HCT116 (cell line): Measurements from ENCODE around the gene MPPED1. TPM values are rescaled to one million over a fixed set of nuclear protein-coding genes. Genes with fewer than 3 reads are reported as not detected.

Experiments used
- ATAC-seq: fragments of 200-7000 bp; cut with Tn5 transposase; 2 replicates; pipeline ENCODE4 v1.9.1; 2020; ENCODE audit warnings: mild to moderate bottlenecking, moderate library complexity
- BruUV-seq: library from RNA; stranded (reverse); fragments of 400-500 nt; replicated peaks from 2 replicates; lab custom pipeline; 2021; lab: Mats Ljungman, UMichigan
- CTCF ChIA-PET: fragments of 300-600 bp; sonication (Branson Sonifier 250); formaldehyde crosslinking; loops from one replicate; lab custom pipeline; 2021; ENCODE audit warnings: antibody characterized with exemption; lab: Charles Lee
- POLR2A ChIA-PET: fragments of 300-600, 350-600 bp; sonication (Branson Sonifier 250); formaldehyde crosslinking; loops from one replicate; lab custom pipeline; 2021; ENCODE audit warnings: antibody characterized with exemption; lab: Charles Lee
- RAD21 ChIA-PET, 2 experiments: fragments of 300-600 bp; sonication (Branson Sonifier 250); formaldehyde crosslinking; loops; one replicate each; lab custom pipeline; 2023; ENCODE audit warnings: low total read pairs in 2 of 2; ENCODE audit not compliant: uncharacterized antibody in 2 of 2, unreplicated experiment in 2 of 2, low non-redundant PET in 1 of 2; lab: Charles Lee
- DNase-seq: peaks from one replicate; pipeline ENCODE4 v3.0.0-alpha.2; 2010; ENCODE audit warnings: low read depth, low spot score
- H2AFZ ChIP-seq: fragments of 200-600 bp; shearing (Covaris generic), sonication (generic); 2 replicates; pipeline ENCODE4 v1.6.1; 2017; ENCODE audit warnings: low read depth, mixed run types, mixed read lengths, antibody characterized with exemption, low read length; ENCODE audit not compliant: poor library complexity, severe bottlenecking
- H3K27ac ChIP-seq: 2 replicates; pipeline ENCODE4 v1.5.1; 2012; ENCODE audit warnings: low read depth, low read length
- H3K27me3 ChIP-seq: fragments of 200-600 bp; sonication (generic); 2 replicates; pipeline ENCODE4 v1.6.1; 2016; ENCODE audit warnings: mixed run types, low read length, mixed read lengths; ENCODE audit not compliant: insufficient read depth
- H3K36me3 ChIP-seq, 2 experiments: fragments of 200-500 bp in 1 of 2; fragments of 200-600 bp in 1 of 2; sonication (Bioruptor generic) in 1 of 2; sonication (generic) in 1 of 2; 2 replicates each; pipeline versions ENCODE4 v1.5.1 to v1.6.1; 2014 to 2016; ENCODE audit warnings: low read length in 2 of 2, inconsistent platforms in 1 of 2, mixed read lengths in 1 of 2, mixed run types in 1 of 2; ENCODE audit not compliant: insufficient read depth in 2 of 2, control insufficient read depth in 1 of 2
- H3K4me1 ChIP-seq, 2 experiments: fragments of 200-600 bp in 1 of 2; sonication (generic) in 1 of 2; 2 replicates each; pipeline versions ENCODE4 v1.5.1 to v1.6.1; 2012 to 2017; ENCODE audit warnings: low read length in 2 of 2, inconsistent platforms in 1 of 2, mild to moderate bottlenecking in 1 of 2, mixed read lengths in 1 of 2, mixed run types in 1 of 2, moderate library complexity in 1 of 2; ENCODE audit not compliant: insufficient read depth in 2 of 2, control insufficient read depth in 1 of 2
- H3K4me2 ChIP-seq: fragments of 200-600 bp; sonication (generic); 2 replicates; pipeline ENCODE4 v1.6.1; 2017; ENCODE audit warnings: mixed run types, low read length, mixed read lengths
- H3K4me3 ChIP-seq, 2 experiments: fragments of 200-600 bp in 1 of 2; sonication (generic) in 1 of 2; replicated peaks in 1 of 2; 2 replicates each; pipeline ENCODE4 v1.5.1; 2011 to 2016; ENCODE audit warnings: low read length in 2 of 2, control low read depth in 1 of 2, low read depth in 1 of 2, mild to moderate bottlenecking in 1 of 2, mixed read lengths in 1 of 2, mixed run types in 1 of 2
- H3K79me2 ChIP-seq: fragments of 200-600 bp; sonication (generic); 2 replicates; pipeline ENCODE4 v1.6.1; 2017; ENCODE audit warnings: mild to moderate bottlenecking, mixed run types, low read length, moderate library complexity, mixed read lengths; ENCODE audit not compliant: insufficient read depth
- H3K9ac ChIP-seq: fragments of 200-600 bp; sonication (generic); 2 replicates; pipeline ENCODE4 v1.6.1; 2016; ENCODE audit warnings: low read length, mixed read lengths
- H3K9me2 ChIP-seq: fragments of 200-600 bp; sonication (generic), shearing (Covaris generic); 2 replicates; pipeline ENCODE4 v1.6.1; 2017; ENCODE audit warnings: mixed run types, mild to moderate bottlenecking, moderate library complexity; ENCODE audit not compliant: insufficient read depth
- H3K9me3 ChIP-seq, 2 experiments: fragments of 200-500 bp in 1 of 2; fragments of 200-600 bp in 1 of 2; sonication (Bioruptor generic) in 1 of 2; sonication (generic) in 1 of 2; 2 replicates each; pipeline ENCODE4 v1.6.1; 2014 to 2017; ENCODE audit warnings: low read length in 2 of 2, mixed read lengths in 2 of 2, inconsistent platforms in 1 of 2, low read depth in 1 of 2, mild to moderate bottlenecking in 1 of 2, mixed run types in 1 of 2, moderate library complexity in 1 of 2; ENCODE audit not compliant: control insufficient read depth in 1 of 2, insufficient read depth in 1 of 2
- H4K20me1 ChIP-seq: fragments of 200-600 bp; sonication (generic), shearing (Covaris generic); 2 replicates; pipeline ENCODE4 v1.6.1; 2017; ENCODE audit warnings: mixed run types, mild to moderate bottlenecking, moderate library complexity; ENCODE audit not compliant: insufficient read depth
- CEBPB ChIP-seq: IDR thresholded peaks from 2 replicates; pipeline ENCODE4 v1.6.1; 2012; ENCODE audit warnings: low read depth
- ELF1 ChIP-seq: IDR thresholded peaks from 2 replicates; pipeline ENCODE4 v1.6.1; 2012; ENCODE audit warnings: low read depth, borderline replicate concordance
- FOSL1 ChIP-seq: IDR thresholded peaks from 2 replicates; pipeline ENCODE4 v1.6.1; 2012; ENCODE audit warnings: low read depth
- JUND ChIP-seq: IDR thresholded peaks from 2 replicates; pipeline ENCODE4 v1.6.1; 2012
- POLR2A ChIP-seq: IDR thresholded peaks from 2 replicates; pipeline ENCODE4 v1.7.0; 2011; ENCODE audit warnings: borderline replicate concordance; ENCODE audit not compliant: insufficient read depth, insufficient read length; ENCODE audit errors: extremely low read depth
- POLR2AphosphoS5 ChIP-seq: IDR thresholded peaks from 2 replicates; pipeline ENCODE4 v1.6.1; 2011; ENCODE audit warnings: mild to moderate bottlenecking, low read depth, low read length, moderate library complexity
- YY1 ChIP-seq: IDR thresholded peaks from 2 replicates; pipeline ENCODE4 v1.6.1; 2011; ENCODE audit warnings: low read length, low read depth, moderate library complexity, mild to moderate bottlenecking; ENCODE audit not compliant: insufficient replicate concordance; ENCODE audit errors: extremely low read depth
- ZFX ChIP-seq: fragments of 450-650 bp; IDR thresholded peaks from 2 replicates; pipeline ENCODE4 v1.6.1; 2017
- intact Hi-C: fragments of 100-400 bp; cut with micrococcal nuclease; formaldehyde crosslinking; loops from 2 replicates; pipeline ENCODE4 v1.10.0; 2022
- total RNA-seq: library from RNA; stranded (reverse); gene quantifications from one replicate; pipeline ENCODE4 v1.2.1, GENCODE V29; 2021; ENCODE audit not compliant: unreplicated experiment
- TF ChIP-seq, protein P1 (sequence below), 3 experiments: fragments of 200-600 bp in 1 of 3; sonication (generic) in 1 of 3; IDR thresholded peaks in 2 of 3; conservative IDR thresholded peaks in 1 of 3; 2 replicates each; pipeline ENCODE4 v1.5.1; 2012 to 2017; ENCODE audit warnings: low read depth in 2 of 3, low read length in 2 of 3, antibody characterized with exemption in 1 of 3, borderline replicate concordance in 1 of 3, control low read depth in 1 of 3, mild to moderate bottlenecking in 1 of 3, mixed read lengths in 1 of 3, mixed run types in 1 of 3, moderate library complexity in 1 of 3; ENCODE audit not compliant: insufficient read depth in 1 of 3
- TF ChIP-seq, protein P2 (sequence below): IDR thresholded peaks from 2 replicates; pipeline ENCODE4 v1.6.1; 2012
- TF ChIP-seq, protein P3 (sequence below): IDR thresholded peaks from 2 replicates; pipeline ENCODE4 v1.6.1; 2012; ENCODE audit warnings: low read depth

The MPPED1 gene
- total RNA-seq, 1 experiment from 2014 or later: not detected

DNA sequence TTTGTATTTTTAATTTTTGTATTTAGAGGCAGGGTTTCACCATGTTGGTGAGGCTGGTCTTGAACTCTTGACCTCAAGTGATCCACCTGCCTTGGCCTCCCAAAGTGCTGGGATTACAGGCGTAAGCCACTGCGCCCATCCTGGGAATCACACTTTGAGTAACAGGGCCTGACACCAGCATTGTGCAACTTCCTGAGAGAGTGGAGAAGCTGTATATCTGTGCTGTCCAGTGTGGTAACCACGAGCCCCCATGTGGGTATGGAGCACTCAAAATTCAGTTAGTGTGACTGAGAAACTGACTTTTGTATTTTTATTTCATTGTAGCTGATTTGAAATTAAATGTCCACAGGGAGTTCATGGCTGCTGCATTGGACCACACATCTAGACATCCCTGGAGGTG lies 36.2 kb downstream of the MPPED1 start:
- RAD21 ChIA-PET: no interaction called here
- H3K4me2 ChIP-seq: no peak overlapping the region
- DNase-seq (no peak), ATAC-seq (no peak)
- POLR2A ChIA-PET: no interaction called here
- no peaks in the 10 kb centered on the region for H3K36me3 ChIP-seq
- H3K9me2 ChIP-seq: no peaks in the 10 kb centered on the region
- H3K79me2 ChIP-seq: no peaks in the 10 kb centered on the region
- no peak for TF ChIP-seq ELF1
- no peak for TF ChIP-seq FOSL1
- TF ChIP-seq ZFX: no peak
- TF ChIP-seq, protein P1, sequence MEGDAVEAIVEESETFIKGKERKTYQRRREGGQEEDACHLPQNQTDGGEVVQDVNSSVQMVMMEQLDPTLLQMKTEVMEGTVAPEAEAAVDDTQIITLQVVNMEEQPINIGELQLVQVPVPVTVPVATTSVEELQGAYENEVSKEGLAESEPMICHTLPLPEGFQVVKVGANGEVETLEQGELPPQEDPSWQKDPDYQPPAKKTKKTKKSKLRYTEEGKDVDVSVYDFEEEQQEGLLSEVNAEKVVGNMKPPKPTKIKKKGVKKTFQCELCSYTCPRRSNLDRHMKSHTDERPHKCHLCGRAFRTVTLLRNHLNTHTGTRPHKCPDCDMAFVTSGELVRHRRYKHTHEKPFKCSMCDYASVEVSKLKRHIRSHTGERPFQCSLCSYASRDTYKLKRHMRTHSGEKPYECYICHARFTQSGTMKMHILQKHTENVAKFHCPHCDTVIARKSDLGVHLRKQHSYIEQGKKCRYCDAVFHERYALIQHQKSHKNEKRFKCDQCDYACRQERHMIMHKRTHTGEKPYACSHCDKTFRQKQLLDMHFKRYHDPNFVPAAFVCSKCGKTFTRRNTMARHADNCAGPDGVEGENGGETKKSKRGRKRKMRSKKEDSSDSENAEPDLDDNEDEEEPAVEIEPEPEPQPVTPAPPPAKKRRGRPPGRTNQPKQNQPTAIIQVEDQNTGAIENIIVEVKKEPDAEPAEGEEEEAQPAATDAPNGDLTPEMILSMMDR (IDR thresholded peaks at IDR 0.05 in 2 of 3, conservative IDR thresholded peaks at IDR 0.05 in 1 of 3; ENCODE audit: borderline replicate concordance in 1 of 3, insufficient read depth in 1 of 3, low read depth in 2 of 3, low read length in 2 of 3): no peak
- TF ChIP-seq POLR2A: no peak
- TF ChIP-seq, protein P2, sequence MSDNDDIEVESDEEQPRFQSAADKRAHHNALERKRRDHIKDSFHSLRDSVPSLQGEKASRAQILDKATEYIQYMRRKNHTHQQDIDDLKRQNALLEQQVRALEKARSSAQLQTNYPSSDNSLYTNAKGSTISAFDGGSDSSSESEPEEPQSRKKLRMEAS: no peak
- TF ChIP-seq YY1: no peak
- TF ChIP-seq POLR2AphosphoS5: no peak
- no peak for TF ChIP-seq JUND
- TF ChIP-seq CEBPB: no peak
- TF ChIP-seq, protein P3, sequence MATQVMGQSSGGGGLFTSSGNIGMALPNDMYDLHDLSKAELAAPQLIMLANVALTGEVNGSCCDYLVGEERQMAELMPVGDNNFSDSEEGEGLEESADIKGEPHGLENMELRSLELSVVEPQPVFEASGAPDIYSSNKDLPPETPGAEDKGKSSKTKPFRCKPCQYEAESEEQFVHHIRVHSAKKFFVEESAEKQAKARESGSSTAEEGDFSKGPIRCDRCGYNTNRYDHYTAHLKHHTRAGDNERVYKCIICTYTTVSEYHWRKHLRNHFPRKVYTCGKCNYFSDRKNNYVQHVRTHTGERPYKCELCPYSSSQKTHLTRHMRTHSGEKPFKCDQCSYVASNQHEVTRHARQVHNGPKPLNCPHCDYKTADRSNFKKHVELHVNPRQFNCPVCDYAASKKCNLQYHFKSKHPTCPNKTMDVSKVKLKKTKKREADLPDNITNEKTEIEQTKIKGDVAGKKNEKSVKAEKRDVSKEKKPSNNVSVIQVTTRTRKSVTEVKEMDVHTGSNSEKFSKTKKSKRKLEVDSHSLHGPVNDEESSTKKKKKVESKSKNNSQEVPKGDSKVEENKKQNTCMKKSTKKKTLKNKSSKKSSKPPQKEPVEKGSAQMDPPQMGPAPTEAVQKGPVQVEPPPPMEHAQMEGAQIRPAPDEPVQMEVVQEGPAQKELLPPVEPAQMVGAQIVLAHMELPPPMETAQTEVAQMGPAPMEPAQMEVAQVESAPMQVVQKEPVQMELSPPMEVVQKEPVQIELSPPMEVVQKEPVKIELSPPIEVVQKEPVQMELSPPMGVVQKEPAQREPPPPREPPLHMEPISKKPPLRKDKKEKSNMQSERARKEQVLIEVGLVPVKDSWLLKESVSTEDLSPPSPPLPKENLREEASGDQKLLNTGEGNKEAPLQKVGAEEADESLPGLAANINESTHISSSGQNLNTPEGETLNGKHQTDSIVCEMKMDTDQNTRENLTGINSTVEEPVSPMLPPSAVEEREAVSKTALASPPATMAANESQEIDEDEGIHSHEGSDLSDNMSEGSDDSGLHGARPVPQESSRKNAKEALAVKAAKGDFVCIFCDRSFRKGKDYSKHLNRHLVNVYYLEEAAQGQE: no peak
- BruUV-seq: no TSS peak
- no peak overlapping the region for H3K27ac ChIP-seq
- CTCF ChIA-PET: no interaction called here
- intact Hi-C loops: no loop called here
- no peaks in the 10 kb centered on the region for H4K20me1 ChIP-seq
- H3K4me3 ChIP-seq: no peak overlapping the region
- H2AFZ ChIP-seq: no peak overlapping the region
- no peaks in the 10 kb centered on the region for H3K9me3 ChIP-seq
- peaks cover 6% of the 10 kb centered on the region; the same call in 1 of the 2 replicates for H3K27me3 ChIP-seq
- H3K4me1 ChIP-seq: no peaks in the 10 kb centered on the region
- no peak overlapping the region for H3K9ac ChIP-seq
